ENCODE measurements around the gene ZNF735.
"Not testable (repeated sequence)": the region's sequence is repeated elsewhere in the genome, so short reads cannot be mapped to it uniquely, and the experiment has no call there.

The ZNF735 gene

GRCh38 chr7:64206903-64207302, at the start of gene ZNF735:
Gene ZNF735 (plus strand): TSS chr7:64207203. CDS start chr7:64207203, 0 bp downstream.
- DNase-seq = no peak

GRCh38 chr7:64170974-64171373, 36.0 kb upstream of the ZNF735 start:
- DNase-seq = not testable (repeated sequence)

- no peak for DNase-seq
Measured at GRCh38 chr7:64174328-64174727, 32.7 kb upstream of the ZNF735 start.

GRCh38 chr7:64174941-64175340, 32.1 kb upstream of the ZNF735 start:
- DNase-seq = no peak

GRCh38 chr7:64180989-64181388, 26.0 kb upstream of the ZNF735 start:
- DNase-seq = no peak

GRCh38 chr7:64181586-64181985, 25.4 kb upstream of the ZNF735 start:
- no peak for DNase-seq

- no peak for DNase-seq
Measured at GRCh38 chr7:64182036-64182790, 24.8 kb upstream of the ZNF735 start.

GRCh38 chr7:64183126-64183742, 23.8 kb upstream of the ZNF735 start:
- no peak for DNase-seq

- DNase-seq = no peak
Measured at GRCh38 chr7:64183827-64184372, 23.1 kb upstream of the ZNF735 start.

- no peak for DNase-seq
Measured at GRCh38 chr7:64184376-64184775, 22.6 kb upstream of the ZNF735 start.

GRCh38 chr7:64187408-64187807, 19.6 kb upstream of the ZNF735 start:
- no peak for DNase-seq

- DNase-seq = no peak
Measured at GRCh38 chr7:64192148-64192704, 14.8 kb upstream of the ZNF735 start.

GRCh38 chr7:64192775-64193174, 14.2 kb upstream of the ZNF735 start:
- no peak for DNase-seq

- not testable (repeated sequence) for DNase-seq
Measured at GRCh38 chr7:64219710-64220298, 12.8 kb downstream of the ZNF735 start.

GRCh38 chr7:64223366-64223765, 16.4 kb downstream of the ZNF735 start:
- DNase-seq = no peak

GRCh38 chr7:64228174-64228573, 21.2 kb downstream of the ZNF735 start, which contains the start of gene ZNF679:
Gene ZNF679 (plus strand): TSS chr7:64228474. CDS start chr7:64249118, 20,644 bp downstream.
- not testable (repeated sequence) for DNase-seq

- no peak for DNase-seq
Measured at GRCh38 chr7:64266341-64266919, 59.4 kb downstream of the ZNF735 start.
